Osteoblast (primary cell): ENCODE measurements around the gene ADAMTS2. TPM values are rescaled to one million over a fixed set of nuclear protein-coding genes. Genes with fewer than 3 reads are reported as not detected.

Experiments used
- DNase-seq: peaks from one replicate; pipeline ENCODE4 v3.0.0; 2011; ENCODE audit warnings: low spot score, mixed read lengths; ENCODE audit not compliant: insufficient read length; ENCODE audit errors: missing footprints
- H2AFZ ChIP-seq: 2 replicates; pipeline ENCODE4 v1.6.0; 2011; ENCODE audit warnings: mild to moderate bottlenecking, low read length
- H3K27ac ChIP-seq: 2 replicates; pipeline ENCODE4 v1.5.1; 2011; ENCODE audit warnings: mild to moderate bottlenecking, low read depth, low read length, moderate library complexity
- H3K27me3 ChIP-seq: 2 replicates; pipeline ENCODE4 v1.6.0; 2012; ENCODE audit warnings: mild to moderate bottlenecking, control low read depth, inconsistent platforms, low read length, moderate library complexity; ENCODE audit not compliant: insufficient read depth
- H3K36me3 ChIP-seq: 2 replicates; pipeline ENCODE4 v1.5.1; 2011; ENCODE audit warnings: mild to moderate bottlenecking, low read length, control low read depth, moderate library complexity; ENCODE audit not compliant: insufficient read depth
- H3K4me1 ChIP-seq: 2 replicates; pipeline ENCODE4 v1.5.1; 2011; ENCODE audit warnings: mild to moderate bottlenecking, low read length, control low read depth, moderate library complexity; ENCODE audit not compliant: insufficient read depth
- H3K4me2 ChIP-seq: 2 replicates; pipeline ENCODE4 v1.6.0; 2011; ENCODE audit warnings: mild to moderate bottlenecking, low read length; ENCODE audit not compliant: insufficient read depth
- H3K4me3 ChIP-seq: fragments of 200-600 bp; sonication (generic); 3 replicates; pipeline ENCODE4 v1.5.1; 2012; ENCODE audit warnings: mild to moderate bottlenecking, low read length, inconsistent platforms; ENCODE audit not compliant: insufficient read depth
- H3K79me2 ChIP-seq: 2 replicates; pipeline ENCODE4 v1.6.0; 2012; ENCODE audit warnings: mild to moderate bottlenecking, low read length, control low read depth, inconsistent platforms; ENCODE audit not compliant: insufficient read depth
- H3K9me3 ChIP-seq: 2 replicates; pipeline ENCODE4 v1.5.1; 2011; ENCODE audit warnings: low read depth, low read length, control low read depth
- H4K20me1 ChIP-seq: 2 replicates; pipeline ENCODE4 v1.6.0; 2012; ENCODE audit warnings: mild to moderate bottlenecking, low read length, control low read depth; ENCODE audit not compliant: insufficient read depth
- CTCF ChIP-seq: IDR thresholded peaks from 2 replicates; pipeline ENCODE4 v1.5.1; 2011; ENCODE audit warnings: mild to moderate bottlenecking, low read depth, low read length, moderate library complexity; ENCODE audit errors: extremely low read depth
- total RNA-seq: library from RNA; depleted of rRNA; stranded (reverse); fragments of >200 nt; gene quantifications from 2 replicates; pipeline ENCODE4 v1.2.3, GENCODE V29; 2012

ADAMTS2 gene
- total RNA-seq, 1 donor: 144 TPM

DNA sequence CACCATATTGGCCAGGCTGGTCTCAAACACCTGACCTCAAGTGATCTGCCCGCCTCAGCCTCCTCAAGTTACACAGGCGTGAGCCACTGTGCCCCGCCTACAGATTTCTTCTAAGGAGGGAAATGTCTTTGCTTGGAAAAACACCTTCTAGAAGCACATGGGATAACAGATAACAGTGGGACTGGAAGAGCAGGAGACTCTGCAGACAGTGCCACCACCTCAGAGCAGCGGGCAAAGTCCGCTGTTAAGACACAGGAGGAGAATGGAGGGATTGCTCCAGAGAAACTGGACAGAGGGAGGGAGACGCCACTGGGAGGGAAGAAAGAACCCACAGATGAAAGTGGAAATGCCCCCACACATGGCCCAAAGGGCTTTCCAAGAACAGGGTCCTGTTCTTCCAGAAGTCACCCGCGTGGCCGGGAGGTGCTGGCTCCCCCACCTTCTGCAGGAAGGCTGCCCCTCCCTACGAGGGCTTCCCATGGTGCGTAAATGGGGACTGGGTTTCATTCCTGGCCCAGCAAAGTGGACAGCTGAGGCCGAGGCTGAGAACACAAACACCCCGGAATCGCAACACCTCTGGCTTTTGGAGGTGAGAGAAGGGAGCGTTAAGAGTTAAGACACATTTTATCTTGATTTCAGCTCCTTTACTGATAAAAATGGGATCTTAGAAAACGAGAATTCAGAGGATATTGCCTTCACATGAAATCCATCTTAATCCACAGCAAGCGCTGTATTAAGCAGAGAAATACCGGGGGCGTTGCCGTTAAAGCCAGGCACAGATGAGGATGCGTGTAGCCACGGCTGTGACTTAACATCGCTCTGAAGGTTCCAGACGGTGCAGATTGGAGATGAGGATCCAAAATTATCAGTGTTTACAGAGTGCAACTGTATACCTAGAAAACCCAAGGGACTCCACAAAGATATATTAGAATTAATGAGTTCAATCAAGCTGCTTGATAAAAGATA lies 11.2 kb downstream of the ADAMTS2 start:
- H4K20me1 ChIP-seq: peaks cover 74% of the 10 kb centered on the region
- no peaks in the 10 kb centered on the region for H3K4me1 ChIP-seq
- no peak overlapping the region for H3K27ac ChIP-seq
- H3K79me2 ChIP-seq: peaks cover 95% of the 10 kb centered on the region
- DNase-seq: no peak
- H2AFZ ChIP-seq: no peak overlapping the region
- no peaks in the 10 kb centered on the region for H3K27me3 ChIP-seq
- no peak for TF ChIP-seq CTCF
- H3K4me3 ChIP-seq: no peak overlapping the region
- peaks cover 37% of the 10 kb centered on the region for H3K36me3 ChIP-seq
- no peak overlapping the region for H3K4me2 ChIP-seq
- H3K9me3 ChIP-seq: no peaks in the 10 kb centered on the region

GRCh38 chr5:179332741-179333290 lies 12.4 kb downstream of the ADAMTS2 start:
- Histone ChIP-seq H3K4me3 (no peak overlapping the region), H3K9me3 (no peaks in the 10 kb centered on the region), H3K27ac (no peak overlapping the region), H3K4me2 (no peak overlapping the region), H3K27me3 (no peaks in the 10 kb centered on the region), H3K79me2 (peaks cover 93% of the 10 kb centered on the region), H2AFZ (no peak overlapping the region), H4K20me1 (peaks cover 62% of the 10 kb centered on the region), H3K4me1 (no peaks in the 10 kb centered on the region), H3K36me3 (peaks cover 30% of the 10 kb centered on the region)
- no peak for DNase-seq
- no peak for TF ChIP-seq CTCF

- H3K4me3 ChIP-seq: no peak overlapping the region
- no peak overlapping the region for H2AFZ ChIP-seq
- no peaks in the 10 kb centered on the region for H3K27me3 ChIP-seq
- peaks cover 23% of the 10 kb centered on the region for H3K36me3 ChIP-seq
- no peak for DNase-seq
- H3K4me1 ChIP-seq: no peaks in the 10 kb centered on the region
- peaks cover 55% of the 10 kb centered on the region for H4K20me1 ChIP-seq
- peaks cover 93% of the 10 kb centered on the region for H3K79me2 ChIP-seq
- no peak overlapping the region for H3K27ac ChIP-seq
- no peak for TF ChIP-seq CTCF
- H3K4me2 ChIP-seq: no peak overlapping the region
- H3K9me3 ChIP-seq: no peaks in the 10 kb centered on the region
These were observed 13.5 kb downstream of the ADAMTS2 start for GRCh38 chr5:179331591-179332375.
